H1 (cell line): ENCODE measurements around the gene NME1. TPM values are rescaled to one million over a fixed set of nuclear protein-coding genes. Genes with fewer than 3 reads are reported as not detected.

ENCODE experiments used
- CTCF ChIA-PET: fragments of 300-600 bp; sonication (Branson Sonifier 250); formaldehyde crosslinking; loops from one replicate; lab custom pipeline; 2021; ENCODE audit not compliant: partially characterized antibody; lab: Charles Lee
- POLR2A ChIA-PET: fragments of 300-600 bp; sonication (Branson Sonifier 250); formaldehyde crosslinking; loops from one replicate; lab custom pipeline; 2021; ENCODE audit warnings: inconsistent platforms; ENCODE audit not compliant: partially characterized antibody; lab: Charles Lee
- DNase-seq, 2 experiments: peaks; one replicate each; pipeline versions ENCODE4 v3.0.0 to v3.0.0-alpha.2; 2010 to 2022; ENCODE audit warnings: low spot score in 2 of 2, low read depth in 1 of 2, mixed read lengths in 1 of 2
- FAIRE-seq: peaks from 2 replicates; lab custom pipeline; 2011; peaks lifted over from hg19 to GRCh38; lab: Jason Lieb, UNC
- H2AFZ ChIP-seq: 2 replicates; pipeline ENCODE4 v1.8.1; 2012; ENCODE audit warnings: low read length, inconsistent platforms
- H2AK5ac ChIP-seq: 2 replicates; pipeline ENCODE4 v1.6.1; 2013; ENCODE audit warnings: low read depth, low read length
- H2BK120ac ChIP-seq: replicated peaks from 2 replicates; pipeline ENCODE3; 2013; ENCODE audit warnings: low read depth, low read length, inconsistent platforms
- H2BK12ac ChIP-seq: 2 replicates; pipeline ENCODE4 v1.6.1; 2013; ENCODE audit warnings: low read depth, low read length
- H2BK15ac ChIP-seq: 2 replicates; pipeline ENCODE4 v1.6.1; 2013; ENCODE audit warnings: low read length
- H2BK20ac ChIP-seq: 2 replicates; pipeline ENCODE4 v1.6.1; 2013; ENCODE audit warnings: low read length
- H2BK5ac ChIP-seq: 2 replicates; pipeline ENCODE4 v1.6.1; 2013; ENCODE audit warnings: low read depth, low read length
- H3K14ac ChIP-seq: 2 replicates; pipeline ENCODE4 v1.6.1; 2013; ENCODE audit warnings: inconsistent platforms; ENCODE audit not compliant: insufficient read length
- H3K18ac ChIP-seq: 2 replicates; pipeline ENCODE4 v1.6.1; 2013; ENCODE audit warnings: low read length; ENCODE audit errors: extremely low read depth
- H3K23ac ChIP-seq: 2 replicates; pipeline ENCODE4 v1.6.1; 2013; ENCODE audit warnings: inconsistent platforms; ENCODE audit not compliant: insufficient read length
- H3K23me2 ChIP-seq: 2 replicates; pipeline ENCODE4 v1.6.1; 2013; ENCODE audit warnings: low read depth, low read length
- H3K27ac ChIP-seq: 2 replicates; pipeline ENCODE4 v1.6.1; 2011; ENCODE audit warnings: low read depth, low read length, inconsistent platforms
- H3K27me3 ChIP-seq, 4 experiments: replicated peaks in 1 of 4; 1 replicate in 1 of 4; 2 replicates in 3 of 4; pipeline versions ENCODE4 v1.6.1 to v1.8.1; 2011 to 2013; ENCODE audit warnings: low read length in 3 of 4, mild to moderate bottlenecking in 3 of 4, inconsistent platforms in 2 of 4, mixed read lengths in 2 of 4, moderate library complexity in 1 of 4; ENCODE audit not compliant: control insufficient read depth in 3 of 4, insufficient read depth in 3 of 4; ENCODE audit errors: extremely low read depth in 1 of 4
- H3K36me3 ChIP-seq, 4 experiments: 2 replicates each; pipeline versions ENCODE4 v1.6.1 to v1.8.1; 2011 to 2013; ENCODE audit warnings: mild to moderate bottlenecking in 4 of 4, low read length in 3 of 4, moderate library complexity in 2 of 4, control low read depth in 1 of 4, inconsistent platforms in 1 of 4; ENCODE audit not compliant: insufficient read depth in 4 of 4, control insufficient read depth in 2 of 4
- H3K4ac ChIP-seq: replicated peaks from 2 replicates; pipeline ENCODE3; 2013; ENCODE audit warnings: low read length, low read depth, mixed read lengths, inconsistent platforms; ENCODE audit not compliant: insufficient read length
- H3K4me1 ChIP-seq, 4 experiments: replicated peaks in 1 of 4; 1 replicate in 1 of 4; 2 replicates in 3 of 4; pipeline versions ENCODE4 v1.6.1 to v1.8.1; 2011 to 2013; ENCODE audit warnings: low read length in 3 of 4, inconsistent platforms in 2 of 4, mixed read lengths in 1 of 4; ENCODE audit not compliant: insufficient read depth in 4 of 4, control insufficient read depth in 3 of 4
- H3K4me2 ChIP-seq, 2 experiments: 2 replicates each; pipeline versions ENCODE4 v1.6.1 to v1.8.1; 2011 to 2013; ENCODE audit warnings: low read depth in 2 of 2, low read length in 2 of 2, control low read depth in 1 of 2, inconsistent platforms in 1 of 2, mild to moderate bottlenecking in 1 of 2; ENCODE audit not compliant: insufficient read depth in 1 of 2
- H3K4me3 ChIP-seq, 4 experiments: fragments of 200-600, 300-600 bp in 1 of 4; sonication (generic), shearing (Covaris generic), sonication (Bioruptor Twin) in 1 of 4; 2 replicates each; pipeline versions ENCODE4 v1.5.1 to v1.8.1; 2011 to 2016; ENCODE audit warnings: low read length in 4 of 4, low read depth in 3 of 4, control low read depth in 2 of 4, inconsistent platforms in 2 of 4, mild to moderate bottlenecking in 2 of 4, mixed read lengths in 1 of 4, moderate library complexity in 1 of 4; ENCODE audit not compliant: insufficient read depth in 2 of 4; ENCODE audit errors: extremely low read depth in 1 of 4
- H3K56ac ChIP-seq: replicated peaks from 2 replicates; pipeline ENCODE3; 2013; ENCODE audit warnings: low read depth, mild to moderate bottlenecking, mixed read lengths, low read length, inconsistent platforms; ENCODE audit not compliant: insufficient read length
- H3K79me1 ChIP-seq: 2 replicates; pipeline ENCODE4 v1.6.1; 2013; ENCODE audit warnings: low read depth, low read length, control low read depth
- H3K79me2 ChIP-seq, 2 experiments: 2 replicates each; pipeline versions ENCODE4 v1.6.1 to v1.8.1; 2012 to 2013; ENCODE audit warnings: low read length in 2 of 2, mild to moderate bottlenecking in 2 of 2, inconsistent platforms in 1 of 2; ENCODE audit not compliant: insufficient read depth in 2 of 2, control insufficient read depth in 1 of 2
- H3K9ac ChIP-seq, 4 experiments: replicated peaks in 1 of 4; 1 replicate in 1 of 4; 2 replicates in 3 of 4; pipeline versions ENCODE4 v1.6.1 to v1.8.1; 2011 to 2013; ENCODE audit warnings: low read depth in 3 of 4, low read length in 3 of 4, control low read depth in 2 of 4, mild to moderate bottlenecking in 2 of 4, moderate library complexity in 2 of 4, inconsistent platforms in 1 of 4; ENCODE audit errors: extremely low read depth in 1 of 4
- H3K9me3 ChIP-seq, 2 experiments: 2 replicates each; pipeline versions ENCODE4 v1.6.1 to v1.8.1; 2012 to 2013; ENCODE audit warnings: mild to moderate bottlenecking in 2 of 2, moderate library complexity in 2 of 2, control low read depth in 1 of 2, inconsistent platforms in 1 of 2, low read depth in 1 of 2, low read length in 1 of 2, mixed read lengths in 1 of 2; ENCODE audit not compliant: insufficient read depth in 2 of 2
- H4K20me1 ChIP-seq, 2 experiments: replicated peaks in 1 of 2; 2 replicates each; pipeline versions ENCODE3 to v1.8.1; 2011 to 2013; ENCODE audit warnings: inconsistent platforms in 2 of 2, low read length in 2 of 2, mild to moderate bottlenecking in 1 of 2; ENCODE audit not compliant: insufficient read depth in 2 of 2, control insufficient read depth in 1 of 2
- H4K5ac ChIP-seq: 2 replicates; pipeline ENCODE4 v1.6.1; 2013; ENCODE audit warnings: low read length, low read depth, mixed read lengths, inconsistent platforms; ENCODE audit not compliant: insufficient read length
- H4K8ac ChIP-seq: 2 replicates; pipeline ENCODE4 v1.8.0; 2013; ENCODE audit warnings: mild to moderate bottlenecking, moderate library complexity, low read length, inconsistent platforms; ENCODE audit not compliant: insufficient read depth; ENCODE audit errors: extremely low read depth
- H4K91ac ChIP-seq: replicated peaks from 2 replicates; pipeline ENCODE3; 2013; ENCODE audit warnings: low read length, mixed read lengths, inconsistent platforms; ENCODE audit not compliant: insufficient read length
- CREB1 ChIP-seq: IDR thresholded peaks from 2 replicates; pipeline ENCODE4 v1.6.1; 2012; ENCODE audit warnings: inconsistent platforms
- EP300 ChIP-seq, 2 experiments: IDR thresholded peaks; 1 replicate in 1 of 2; 2 replicates in 1 of 2; pipeline ENCODE4 v1.6.1; 2011 to 2012; ENCODE audit warnings: low read depth in 2 of 2, low read length in 2 of 2, mild to moderate bottlenecking in 2 of 2, borderline replicate concordance in 1 of 2, inconsistent platforms in 1 of 2, moderate library complexity in 1 of 2
- EZH2 ChIP-seq: fragments of 200-600 bp; sonication (generic); IDR thresholded peaks from 2 replicates; pipeline ENCODE4 v1.7.1; 2012; ENCODE audit warnings: low read depth, mild to moderate bottlenecking, moderate library complexity, low read length, inconsistent platforms; ENCODE audit not compliant: severe bottlenecking
- GTF2F1 ChIP-seq: IDR thresholded peaks from 2 replicates; pipeline ENCODE4 v1.6.1; 2012; ENCODE audit warnings: low read depth, low read length, improper control_type of control experiment, borderline replicate concordance
- HDAC2 ChIP-seq, 2 experiments: fragments of 300-600 bp in 1 of 2; sonication (generic) in 1 of 2; IDR thresholded peaks; 2 replicates each; pipeline ENCODE4 v1.6.1; 2011 to 2012; ENCODE audit warnings: low read depth in 2 of 2, low read length in 2 of 2, mild to moderate bottlenecking in 2 of 2, moderate library complexity in 2 of 2, borderline replicate concordance in 1 of 2, inconsistent platforms in 1 of 2
- KDM1A ChIP-seq: fragments of 200-600, 300-600 bp; sonication (generic); IDR thresholded peaks from 2 replicates; pipeline ENCODE4 v1.7.1; 2016; ENCODE audit warnings: mild to moderate bottlenecking, low read length, borderline replicate concordance
- KDM4A ChIP-seq: IDR thresholded peaks from one replicate; pipeline ENCODE4 v1.7.1; 2012; ENCODE audit warnings: low read depth, mild to moderate bottlenecking, moderate library complexity, low read length, inconsistent platforms; ENCODE audit not compliant: severe bottlenecking
- POLR2AphosphoS5 ChIP-seq: IDR thresholded peaks from 2 replicates; pipeline ENCODE4 v1.6.1; 2011; ENCODE audit warnings: low read depth, low read length
- RNF2 ChIP-seq: fragments of 200-900, 300-1000 bp; sonication (generic); IDR thresholded peaks from 2 replicates; pipeline ENCODE4 v1.7.1; 2016; ENCODE audit warnings: borderline replicate concordance, low read depth, mild to moderate bottlenecking, antibody characterized with exemption, low read length; ENCODE audit not compliant: poor library complexity, severe bottlenecking; ENCODE audit errors: missing control alignments
- SIN3A ChIP-seq, 2 experiments: IDR thresholded peaks in 1 of 2; conservative IDR thresholded peaks in 1 of 2; 2 replicates each; pipeline ENCODE4 v1.6.1; 2011 to 2012; ENCODE audit warnings: low read length in 2 of 2, improper control_type of control experiment in 1 of 2, low read depth in 1 of 2, mild to moderate bottlenecking in 1 of 2
- SP1 ChIP-seq: IDR thresholded peaks from 2 replicates; pipeline ENCODE4 v1.6.1; 2011; ENCODE audit warnings: low read depth, low read length
- SP2 ChIP-seq: IDR thresholded peaks from 2 replicates; pipeline ENCODE4 v1.6.1; 2012; ENCODE audit warnings: mild to moderate bottlenecking, low read length, inconsistent platforms
- SUZ12 ChIP-seq: fragments of 200-600 bp; sonication (generic); IDR thresholded peaks from 2 replicates; pipeline ENCODE4 v1.6.1; 2012; ENCODE audit warnings: mild to moderate bottlenecking, inconsistent platforms, low read length, moderate library complexity, mixed read lengths
- TAF7 ChIP-seq: optimal IDR thresholded peaks from 2 replicates; pipeline ENCODE3; 2011; ENCODE audit warnings: low read depth, mild to moderate bottlenecking, inconsistent platforms, low read length, moderate library complexity, borderline replicate concordance
- WGBS, 2 experiments: shearing (Covaris generic) in 1 of 2; methylation state at CpG; one replicate each; pipeline versions ENCODE4 v1.1.6 to v1.1.7; 2013 to 2015; ENCODE audit warnings: low lambda C conversion rate in 2 of 2, mixed read lengths in 2 of 2, inconsistent platforms in 1 of 2, low coverage in 1 of 2, missing lambda C conversion rate in 1 of 2; ENCODE audit not compliant: insufficient replicate concordance in 2 of 2, insufficient coverage in 1 of 2, insufficient read length in 1 of 2; ENCODE audit errors: extremely low coverage in 1 of 2, missing lambda C conversion rate in 1 of 2; 5-methylcytosine and 5-hydroxymethylcytosine counted together
- polyA plus RNA-seq, 7 experiments: library from polyadenylated mRNA; depleted of rRNA in 3 of 7; stranded (reverse) in 5 of 7; unstranded in 2 of 7; fragments of >200 nt in 5 of 7; fragments of 200-250 nt in 2 of 7; gene quantifications; 1 replicate in 5 of 7; 2 replicates in 1 of 7; 4 replicates in 1 of 7; pipeline versions ENCODE4 v1.2.1 to v1.2.3, GENCODE V29; 2011 to 2013; ENCODE audit warnings: missing spikeins in 2 of 7, mixed read lengths in 2 of 7
- total RNA-seq: library from RNA; stranded (reverse); fragmentation: NEBNext Ultra II Directional; extraction: Animal tissue kit (Norgen Biotek cat#: 25700); gene quantifications from 2 replicates; pipeline ENCODE4 v1.2.1, GENCODE V29; 2021

NME1 gene
- total and polyA plus RNA-seq, 2 of the 8 experiments (the other 6 are each of a cell fraction or from before 2014, with no cell fraction given), result 307 to 380 TPM

- Histone ChIP-seq H3K4me1 (no peaks in the 10 kb centered on the region), H2BK5ac (no peak overlapping the region), H2BK15ac (no peak overlapping the region), H3K4ac (no peak overlapping the region), H4K20me1 (peaks cover 0 to 1% of the 10 kb centered on the region in 2 experiments), H2BK12ac (no peak overlapping the region), H3K4me2 (no peak overlapping the region), H3K9me3 (no peaks in the 10 kb centered on the region; a peak in 1 of 4 replicates), H3K9ac (no peak overlapping the region), H3K79me2 (no peaks in the 10 kb centered on the region), H3K27ac (no peak overlapping the region), H2BK120ac (no peak overlapping the region), H3K79me1 (no peaks in the 10 kb centered on the region), H3K27me3 (no peaks in the 10 kb centered on the region), H2AFZ (no peak overlapping the region), H4K5ac (no peak overlapping the region), H3K14ac (no peak overlapping the region), H4K8ac (no peak overlapping the region), H3K23me2 (no peaks in the 10 kb centered on the region), H2BK20ac (no peak overlapping the region), H3K23ac (no peak overlapping the region), H3K36me3 (peaks cover 17 to 75% (median 38%) of the 10 kb centered on the region in 4 experiments), H2AK5ac (no peak overlapping the region), H4K91ac (no peak overlapping the region), H3K56ac (no peak overlapping the region), H3K4me3 (no peak overlapping the region), H3K18ac (no peak overlapping the region)
- FAIRE-seq (no peak), DNase-seq (no peak)
- ChIA-PET CTCF (no interaction called here), POLR2A (no interaction called here)
- 94% methylated on average over 2 of the region's 2 CpGs; no CpG with 5 or more reads in 1 of the 2 experiments for WGBS, 2 experiments
- TF ChIP-seq EZH2, result no peak
- TF ChIP-seq SIN3A (conservative IDR thresholded peaks at IDR 0.05 in 1 of 2, IDR thresholded peaks at IDR 0.05 in 1 of 2; ENCODE audit: low read depth in 1 of 2, low read length in 2 of 2), result no peak
- no peak for TF ChIP-seq GTF2F1
- TF ChIP-seq SUZ12, result no peak
- no peak for TF ChIP-seq SP1
- TF ChIP-seq HDAC2 (IDR thresholded peaks at IDR 0.05; ENCODE audit: borderline replicate concordance in 1 of 2, low read depth in 2 of 2, low read length in 2 of 2), result no peak
- no peak for TF ChIP-seq CREB1
- TF ChIP-seq SP2, result no peak
- TF ChIP-seq TAF7, result no peak
- TF ChIP-seq KDM1A, result no peak
- TF ChIP-seq KDM4A, result no peak
- no peak for TF ChIP-seq POLR2AphosphoS5
- no peak for TF ChIP-seq RNF2
- no peak for TF ChIP-seq EP300 (IDR thresholded peaks at IDR 0.05; ENCODE audit: borderline replicate concordance in 1 of 2, low read depth in 2 of 2, low read length in 2 of 2)
Measured at GRCh38 chr17:51191895-51192294, 38.5 kb downstream of the NME1 start.
